ENCODE results near the gene CFAP69. TPM values are rescaled to one million over a fixed set of nuclear protein-coding genes. Genes with fewer than 3 reads are reported as not detected.
"Not testable (repeated sequence)": the region's sequence is repeated elsewhere in the genome, so short reads cannot be mapped to it uniquely, and the experiment has no call there.

Gene CFAP69
- total RNA-seq, 2 experiments from 2014 or later = 0.25 to 0.31 TPM

DNA sequence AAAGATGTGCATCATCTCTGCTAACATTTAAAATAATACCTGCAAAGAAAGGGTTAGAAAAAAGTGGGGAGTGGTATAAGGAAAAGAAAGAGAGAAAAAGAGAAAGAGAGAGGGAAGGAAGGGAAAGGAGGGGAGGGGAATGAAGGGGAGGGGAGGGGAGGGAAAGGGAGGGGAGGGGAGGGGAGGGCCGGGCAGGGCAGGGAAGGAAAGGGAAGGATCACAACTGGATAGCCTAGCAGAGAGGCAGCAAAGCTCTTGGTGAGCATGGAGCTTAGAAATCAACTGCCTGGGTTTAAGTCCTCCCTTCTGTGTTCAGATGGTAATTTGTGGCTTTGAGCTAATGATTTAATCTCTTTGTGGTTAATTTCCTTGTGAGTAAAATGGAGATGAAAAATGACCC lies 81.5 kb downstream of the CFAP69 start:
- Mint-ChIP-seq H3K4me1 (ENCODE audit: low read depth) (peaks cover 1% of the 10 kb centered on the region), H3K36me3 (ENCODE audit: low read depth) (no peaks in the 10 kb centered on the region), H3K27ac (no peak overlapping the region), H3K4me3 (no peak overlapping the region), H3K9me3 (no peaks in the 10 kb centered on the region), H3K27me3 (ENCODE audit: low read depth) (peaks cover 19% of the 10 kb centered on the region)
- CTCF ChIA-PET = no interaction called here
- no peak for DNase-seq
- intact Hi-C loops (cut with micrococcal nuclease) = no loop called here

DNA sequence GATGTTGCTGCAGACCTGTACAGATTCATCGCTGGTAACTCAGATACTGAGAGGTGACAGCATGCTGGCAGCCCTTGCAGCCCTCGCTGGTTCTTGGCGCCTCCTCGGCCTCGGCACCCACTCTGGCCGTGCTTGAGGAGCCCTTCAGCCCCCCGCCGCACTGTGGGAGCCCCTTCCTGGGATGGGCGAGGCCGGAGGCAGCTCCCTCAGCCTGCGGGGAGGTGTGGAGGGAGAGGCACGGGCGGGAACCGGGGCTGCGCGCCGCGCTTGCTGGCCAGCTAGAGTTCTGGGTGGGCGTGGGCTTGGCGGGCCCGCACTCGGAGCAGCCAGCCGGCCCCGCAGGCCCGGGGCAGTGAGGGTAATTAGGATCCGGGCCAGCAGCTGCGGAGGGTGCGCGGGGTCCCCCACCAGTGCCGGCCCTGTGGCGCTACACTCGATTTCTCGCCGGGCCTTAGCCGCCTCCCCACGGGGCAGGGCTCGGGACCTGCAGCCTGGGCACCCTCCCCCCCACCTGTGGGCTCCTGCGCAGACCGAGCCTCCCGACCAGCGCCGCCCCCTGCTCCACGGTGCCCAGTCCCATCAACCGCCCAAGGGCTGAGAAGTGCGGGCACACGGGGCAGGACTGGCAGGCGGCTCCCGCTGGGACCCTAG lies 89.3 kb downstream of the CFAP69 start:
- Mint-ChIP-seq H3K4me3 (no peak overlapping the region), H3K27ac (no peak overlapping the region), H3K9me3 (no peaks in the 10 kb centered on the region), H3K4me1 (ENCODE audit: low read depth) (no peaks in the 10 kb centered on the region), H3K36me3 (ENCODE audit: low read depth) (no peaks in the 10 kb centered on the region), H3K27me3 (ENCODE audit: low read depth) (peaks cover 6% of the 10 kb centered on the region)
- DNase-seq = no peak
- intact Hi-C loops (cut with micrococcal nuclease) = no loop called here
- CTCF ChIA-PET = no interaction called here

DNA sequence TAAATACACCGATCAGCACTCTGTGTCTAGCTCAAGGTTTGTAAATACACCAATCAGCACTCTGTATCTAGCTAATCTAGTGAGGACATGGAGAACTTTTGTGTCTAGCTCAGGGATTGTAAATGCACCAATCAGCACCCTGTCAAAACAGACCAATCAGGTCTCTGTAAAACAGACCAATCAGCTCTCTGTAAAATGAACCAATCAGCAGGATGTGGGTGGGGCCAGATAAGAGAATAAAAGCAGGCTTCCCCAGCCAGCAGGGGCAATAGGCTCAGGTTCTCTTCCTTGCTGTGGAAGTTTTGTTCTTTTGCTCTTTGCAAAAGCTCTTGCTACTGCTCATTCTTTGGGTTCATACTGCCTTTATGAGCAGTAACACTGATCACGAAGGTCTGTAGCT lies 90.0 kb downstream of the CFAP69 start:
- intact Hi-C loops (cut with micrococcal nuclease); H3K4me3 Mint-ChIP-seq; H3K9me3 Mint-ChIP-seq; H3K4me1 Mint-ChIP-seq (ENCODE audit: low read depth); CTCF ChIA-PET; H3K36me3 Mint-ChIP-seq (ENCODE audit: low read depth); H3K27ac Mint-ChIP-seq; DNase-seq; H3K27me3 Mint-ChIP-seq (ENCODE audit: low read depth): not testable (repeated sequence)

DNA sequence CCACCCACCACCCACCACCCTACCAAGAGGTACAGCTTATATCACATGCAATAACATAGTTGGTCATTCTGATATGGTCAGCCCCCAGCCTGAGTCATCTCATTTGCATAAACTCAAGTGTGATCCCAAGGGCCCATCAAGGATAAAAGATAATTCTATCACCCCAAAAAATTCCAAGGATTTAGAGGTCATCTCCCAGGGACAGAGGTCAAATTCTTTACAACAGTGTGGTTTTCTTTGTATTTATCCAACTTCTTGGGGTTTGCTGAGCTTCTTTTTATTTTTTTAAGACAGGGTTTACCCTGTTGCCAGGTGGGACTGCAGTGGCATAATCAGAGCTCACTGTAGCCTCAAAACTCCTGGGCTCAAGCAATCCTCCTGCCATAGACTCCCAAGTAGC lies 92.1 kb downstream of the CFAP69 start:
- peaks cover 6% of the 10 kb centered on the region for H3K27me3 Mint-ChIP-seq (ENCODE audit: low read depth)
- no peak overlapping the region for H3K27ac Mint-ChIP-seq
- no peak overlapping the region for H3K4me3 Mint-ChIP-seq
- H3K36me3 Mint-ChIP-seq (ENCODE audit: low read depth) = no peaks in the 10 kb centered on the region
- CTCF ChIA-PET = no interaction called here
- intact Hi-C loops (cut with micrococcal nuclease) = no loop called here
- H3K4me1 Mint-ChIP-seq (ENCODE audit: low read depth) = no peaks in the 10 kb centered on the region
- H3K9me3 Mint-ChIP-seq = no peaks in the 10 kb centered on the region
- no peak for DNase-seq

DNA sequence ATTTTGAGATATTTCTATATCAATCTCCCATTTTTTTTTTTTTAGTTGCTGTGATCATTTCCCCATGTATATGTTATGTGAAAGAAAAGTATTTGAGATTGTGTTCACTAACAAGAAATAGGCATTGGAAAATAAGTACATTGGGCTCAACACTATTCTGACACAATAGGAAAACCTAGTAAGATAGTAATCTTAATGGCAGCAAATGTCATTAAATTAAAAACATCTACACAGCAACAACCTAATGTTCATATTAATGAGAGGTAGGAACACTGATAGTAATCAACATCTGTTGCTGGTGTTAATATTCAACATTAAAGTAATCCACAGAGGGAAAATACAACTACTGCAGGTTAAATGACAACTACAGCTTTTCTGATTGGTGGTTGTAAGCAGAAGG lies 100.0 kb downstream of the CFAP69 start:
- Mint-ChIP-seq H3K27ac (peak overlapping the region; percentile 96), H3K9me3 (no peaks in the 10 kb centered on the region), H3K27me3 (ENCODE audit: low read depth) (no peaks in the 10 kb centered on the region), H3K4me3 (peak overlapping the region; percentile 94), H3K4me1 (ENCODE audit: low read depth) (peaks cover 27% of the 10 kb centered on the region), H3K36me3 (ENCODE audit: low read depth) (peaks cover 10% of the 10 kb centered on the region)
- DNase-seq = no peak
- CTCF ChIA-PET = interaction anchor here (0.7 to 2.1 kb wide), 3 partner anchors 34 to 191 kb away, joined by 4 to 15 read pairs (median 5); partner anchors contain the start of gene STEAP1
- intact Hi-C loops (cut with micrococcal nuclease) = loop anchor here (10.0 kb wide), 1 partner anchor 1600 kb away; the partner anchor contains the start of gene AKAP9

DNA sequence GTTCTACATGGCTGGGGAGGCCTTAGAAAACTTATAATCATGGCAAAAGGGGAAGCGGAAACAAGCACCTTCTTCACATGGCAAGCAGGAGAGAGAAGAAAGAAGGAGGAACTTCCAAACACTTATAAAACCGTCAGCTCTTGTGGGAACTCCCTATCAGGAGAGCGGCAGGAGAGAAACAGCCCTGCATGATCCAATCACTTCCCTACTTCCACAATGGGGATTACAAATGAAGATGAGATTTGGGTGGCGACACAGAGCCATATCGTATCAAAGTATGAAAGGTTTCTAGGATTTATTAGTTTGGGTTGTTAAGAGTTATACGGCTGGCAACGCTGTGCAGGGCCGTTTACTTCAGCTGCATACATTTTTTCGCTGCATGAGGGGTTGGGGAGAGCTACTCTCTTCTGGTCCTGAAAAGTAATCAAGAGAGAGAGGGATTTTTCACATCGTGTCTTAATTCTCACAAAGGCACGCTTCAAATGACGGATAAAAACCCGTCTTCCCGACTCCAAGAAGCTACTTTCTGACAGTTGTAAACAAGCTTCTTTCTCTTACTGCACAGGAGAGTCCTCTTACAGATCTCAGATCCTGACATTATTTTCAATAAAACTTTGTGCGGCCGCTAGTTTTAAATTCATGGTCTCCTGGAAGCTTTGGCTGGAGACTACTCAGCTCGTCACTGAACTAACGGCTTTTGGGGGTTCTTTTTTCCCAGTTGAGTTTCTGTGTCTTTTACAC lies 100.8 kb downstream of the CFAP69 start:
- no peaks in the 10 kb centered on the region for H3K27me3 Mint-ChIP-seq (ENCODE audit: low read depth)
- peaks cover 15% of the 10 kb centered on the region for H3K36me3 Mint-ChIP-seq (ENCODE audit: low read depth)
- CTCF ChIA-PET = interaction anchor here (0.5 to 2.1 kb wide), 8 partner anchors 36 to 1613 kb away, joined by 3 to 15 read pairs (median 3); partner anchors contain the start of genes CLDN12, STEAP1 and STEAP2
- H3K4me1 Mint-ChIP-seq (ENCODE audit: low read depth) = peaks cover 33% of the 10 kb centered on the region
- H3K27ac Mint-ChIP-seq = peak overlapping the region; percentile 96
- DNase-seq = peak; percentile 12
- H3K9me3 Mint-ChIP-seq = no peaks in the 10 kb centered on the region
- intact Hi-C loops (cut with micrococcal nuclease) = loop anchor here (1.0 to 10.0 kb wide), 9 partner anchors 58 to 1901 kb away; partner anchors contain the start of genes AKAP9, CDK14, CFAP69 and CLDN12
- peak overlapping the region; percentile 94 for H3K4me3 Mint-ChIP-seq

DNA sequence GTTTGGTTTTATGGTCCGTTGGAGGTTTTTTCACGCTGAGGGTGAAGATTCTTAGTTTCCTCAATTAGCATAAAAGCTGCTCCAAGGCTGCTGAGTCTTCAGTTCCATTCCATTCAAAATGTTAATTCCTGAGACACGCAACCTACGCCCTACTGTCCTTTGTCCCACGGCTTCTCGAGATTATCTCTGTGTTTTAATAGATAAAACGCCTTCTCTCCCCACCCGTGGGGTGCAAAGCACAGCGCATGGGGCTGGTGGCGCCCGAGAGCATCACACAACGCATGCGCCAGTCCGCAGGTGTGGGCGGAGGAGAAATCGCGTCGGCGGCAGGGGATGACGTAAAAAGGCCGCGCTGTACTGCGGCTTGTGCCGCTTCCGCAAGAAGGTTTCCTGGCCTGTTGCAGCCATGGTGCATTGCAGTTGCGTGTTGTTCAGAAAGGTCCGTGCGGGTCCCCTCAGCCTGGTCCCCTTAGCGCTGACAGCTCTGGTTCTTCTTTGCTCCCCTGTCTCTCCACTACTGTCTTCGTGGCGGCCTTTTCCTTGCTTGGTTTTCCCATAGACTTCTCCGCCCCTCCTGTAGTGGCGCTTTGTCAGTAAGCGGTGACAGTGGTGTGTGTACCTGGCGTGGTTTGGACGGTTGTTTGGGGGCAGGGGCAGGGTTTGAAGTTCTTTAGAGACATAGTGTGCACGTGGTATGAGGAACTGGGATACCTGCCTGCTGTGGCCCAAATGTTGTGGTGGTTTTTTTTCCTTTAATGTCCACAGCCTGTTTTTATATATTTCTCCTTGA lies 101.6 kb downstream of the CFAP69 start, which contains the start of gene GTPBP10:
GTPBP10 (plus strand) TSS at position 381 of the 790 bp plus-strand sequence; CDS start at position 407, 26 bp downstream.
- intact Hi-C loops (cut with micrococcal nuclease) = loop anchor here (1.0 to 10.0 kb wide), 9 partner anchors 57 to 1900 kb away; partner anchors contain the start of genes AKAP9, CDK14, CFAP69 and CLDN12
- CTCF ChIA-PET = interaction anchor here (0.5 to 2.1 kb wide), 8 partner anchors 37 to 1613 kb away, joined by 3 to 15 read pairs (median 3); partner anchors contain the start of genes CLDN12, STEAP1 and STEAP2
- Mint-ChIP-seq H3K27me3 (ENCODE audit: low read depth) (no peaks in the 10 kb centered on the region), H3K9me3 (no peaks in the 10 kb centered on the region), H3K4me1 (ENCODE audit: low read depth) (peaks cover 34% of the 10 kb centered on the region), H3K36me3 (ENCODE audit: low read depth) (peaks cover 16% of the 10 kb centered on the region), H3K4me3 (peak within 1 kb of the TSS; percentile 94), H3K27ac (peak within 1 kb of the TSS; percentile 96)
- peak; percentile 96 for DNase-seq

DNA sequence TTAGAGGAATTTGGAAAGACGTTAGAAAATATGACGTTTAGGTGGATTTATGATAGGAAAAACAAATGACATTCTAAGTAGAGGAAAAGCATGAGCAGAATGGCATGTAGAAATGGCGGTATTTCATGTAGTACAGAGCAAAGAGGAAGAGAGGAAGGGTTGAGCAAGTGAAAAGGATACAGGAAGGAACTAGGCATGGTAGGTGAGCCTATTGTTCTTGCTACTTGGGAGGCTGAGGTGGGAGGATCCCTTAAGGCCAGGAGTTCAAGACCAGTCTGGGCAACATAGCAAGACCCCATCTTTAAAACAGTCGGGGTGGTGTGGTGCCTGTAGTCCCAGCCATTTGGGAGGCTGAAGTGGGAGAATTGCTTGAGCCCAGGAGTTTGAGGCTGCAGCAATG lies 102.8 kb downstream of the CFAP69 start:
- DNase-seq = no peak
- CTCF ChIA-PET = no interaction called here

DNA sequence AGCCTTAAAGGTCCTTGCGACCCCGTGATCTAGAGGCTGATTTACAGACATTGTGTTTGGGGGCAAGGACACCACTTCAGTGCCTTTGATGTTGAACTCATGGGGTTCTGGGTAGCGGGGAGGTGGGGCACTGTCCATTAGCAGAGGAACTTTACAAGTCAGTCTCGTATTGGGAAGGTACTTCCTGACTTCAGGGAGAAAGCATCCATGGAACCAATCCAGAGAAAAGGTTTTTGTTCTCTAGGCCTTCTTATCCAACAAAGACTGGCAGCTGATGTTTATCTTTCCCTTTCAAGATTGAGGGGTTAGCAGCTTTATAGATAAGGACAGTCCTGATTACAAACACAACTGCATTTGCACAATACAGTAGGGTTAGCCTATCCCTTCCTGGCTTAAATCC lies 104.3 kb downstream of the CFAP69 start:
- Mint-ChIP-seq H3K4me1 (ENCODE audit: low read depth) (peaks cover 47% of the 10 kb centered on the region), H3K9me3 (no peaks in the 10 kb centered on the region), H3K4me3 (no peak overlapping the region), H3K36me3 (ENCODE audit: low read depth) (peaks cover 35% of the 10 kb centered on the region), H3K27me3 (ENCODE audit: low read depth) (no peaks in the 10 kb centered on the region), H3K27ac (no peak overlapping the region)
- intact Hi-C loops (cut with micrococcal nuclease) = loop anchor here (10.0 kb wide), 1 partner anchor 1595 kb away; the partner anchor contains the start of gene AKAP9
- CTCF ChIA-PET = interaction anchor here (0.6 kb wide), 1 partner anchor 45 kb away, joined by 6 read pairs; no protein-coding TSS in a partner anchor
- DNase-seq = no peak

More for the DNA sequence above, 102.8 kb downstream of the CFAP69 start:
- H3K4me1 Mint-ChIP-seq (ENCODE audit: low read depth) = peaks cover 44% of the 10 kb centered on the region
- H3K27ac Mint-ChIP-seq = peak overlapping the region; percentile 96
- H3K27me3 Mint-ChIP-seq (ENCODE audit: low read depth) = no peaks in the 10 kb centered on the region
- intact Hi-C loops (cut with micrococcal nuclease) = loop anchor here (2.0 to 10.0 kb wide), 4 partner anchors 249 to 1899 kb away; partner anchors contain the start of genes AKAP9 and CDK14
- H3K9me3 Mint-ChIP-seq = no peaks in the 10 kb centered on the region
- peak overlapping the region; percentile 94 for H3K4me3 Mint-ChIP-seq
- peaks cover 25% of the 10 kb centered on the region for H3K36me3 Mint-ChIP-seq (ENCODE audit: low read depth)

DNA sequence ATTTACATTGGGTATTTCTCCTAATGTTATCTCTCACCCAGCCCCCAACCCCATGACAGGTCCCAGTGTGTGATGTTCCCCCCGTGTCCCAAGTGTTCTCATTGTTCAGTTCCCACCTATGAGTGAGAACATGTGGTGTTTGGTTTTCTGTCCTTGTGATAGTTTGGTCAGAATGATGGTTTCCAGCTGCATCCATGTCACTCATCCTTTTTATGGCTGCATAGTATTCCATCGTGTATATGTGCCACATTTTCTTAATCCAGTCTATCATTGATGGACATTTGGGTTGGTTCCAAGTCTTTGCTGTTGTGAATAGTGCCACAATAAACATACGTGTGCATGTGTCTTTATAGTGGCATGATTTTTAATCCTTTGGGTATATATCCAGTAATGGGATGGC lies 105.1 kb downstream of the CFAP69 start:
- intact Hi-C loops (cut with micrococcal nuclease); H3K4me3 Mint-ChIP-seq; H3K27me3 Mint-ChIP-seq (ENCODE audit: low read depth); H3K9me3 Mint-ChIP-seq; CTCF ChIA-PET; DNase-seq; H3K27ac Mint-ChIP-seq: not testable (repeated sequence)
- H3K4me1 Mint-ChIP-seq (ENCODE audit: low read depth) = peaks cover 45% of the 10 kb centered on the region
- H3K36me3 Mint-ChIP-seq (ENCODE audit: low read depth) = peaks cover 38% of the 10 kb centered on the region

DNA sequence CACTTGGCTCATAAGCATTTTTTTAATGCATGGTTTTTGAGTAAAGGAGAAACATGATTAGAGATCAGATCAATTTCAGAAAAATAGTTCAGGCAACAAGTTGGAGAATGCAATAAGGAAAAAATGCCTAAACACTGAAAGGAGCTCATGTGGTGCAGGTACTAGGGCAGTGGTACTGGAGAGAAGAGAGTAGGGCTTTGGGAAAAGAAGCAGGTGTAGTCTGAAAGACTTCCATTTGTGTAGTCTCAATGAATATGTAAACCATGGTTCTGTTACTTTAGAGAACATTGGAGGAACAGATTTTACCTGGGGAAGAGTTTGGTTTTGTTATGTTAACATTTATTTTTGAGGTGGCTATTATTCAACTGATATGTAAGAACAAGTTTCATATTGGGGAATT lies 107.0 kb downstream of the CFAP69 start:
- H3K4me3 Mint-ChIP-seq = no peak overlapping the region
- no peak overlapping the region for H3K27ac Mint-ChIP-seq
- peaks cover 37% of the 10 kb centered on the region for H3K4me1 Mint-ChIP-seq (ENCODE audit: low read depth)
- DNase-seq = no peak
- H3K27me3 Mint-ChIP-seq (ENCODE audit: low read depth) = no peaks in the 10 kb centered on the region
- CTCF ChIA-PET = interaction anchor here (1.1 kb wide), 1 partner anchor 22 kb away, joined by 4 read pairs; no protein-coding TSS in a partner anchor
- peaks cover 5% of the 10 kb centered on the region for H3K9me3 Mint-ChIP-seq
- H3K36me3 Mint-ChIP-seq (ENCODE audit: low read depth) = peaks cover 55% of the 10 kb centered on the region
- intact Hi-C loops (cut with micrococcal nuclease) = no loop called here

Measured in activated naive CD4-positive, alpha-beta T cell treated with anti-CD3 and anti-CD28 coated beads for 36 hours (primary cell).